GM12875 (cell line): ENCODE data around the gene C5orf63.
"Not testable (repeated sequence)": the region's sequence is repeated elsewhere in the genome, so short reads cannot be mapped to it uniquely, and the experiment has no call there.

Experiments used
- H3K4me3 ChIP-seq: one replicate; pipeline ENCODE4 v1.5.1; 2011; ENCODE audit warnings: low read depth, low read length, control low read depth
- TF ChIP-seq, protein P1 (sequence below): IDR thresholded peaks from 2 replicates; pipeline ENCODE4 v1.5.1; 2011; ENCODE audit warnings: low read depth, mild to moderate bottlenecking, control low read depth, inconsistent platforms, low read length, moderate library complexity, borderline replicate concordance; ENCODE audit not compliant: insufficient read depth

Gene C5orf63

DNA sequence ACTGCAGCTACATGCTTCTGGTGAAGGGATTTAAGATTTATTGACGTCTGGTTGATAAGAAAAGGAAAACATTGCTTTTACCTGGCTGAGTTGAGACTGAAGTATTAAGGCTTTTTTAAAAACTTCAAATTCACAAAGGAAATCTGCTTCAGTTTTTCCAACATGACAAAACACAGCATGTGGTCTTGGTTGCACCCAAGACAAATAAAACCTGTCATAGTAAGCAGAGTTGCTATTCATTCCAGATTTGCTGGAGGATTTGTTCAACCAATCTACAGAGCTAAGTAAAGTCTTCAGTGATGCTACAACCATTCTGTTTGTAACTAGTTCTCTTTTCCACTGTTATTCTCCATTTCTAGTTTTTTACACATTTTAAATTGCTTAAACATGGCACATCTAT lies 11.3 kb downstream of the C5orf63 start:
- TF ChIP-seq, protein P1, sequence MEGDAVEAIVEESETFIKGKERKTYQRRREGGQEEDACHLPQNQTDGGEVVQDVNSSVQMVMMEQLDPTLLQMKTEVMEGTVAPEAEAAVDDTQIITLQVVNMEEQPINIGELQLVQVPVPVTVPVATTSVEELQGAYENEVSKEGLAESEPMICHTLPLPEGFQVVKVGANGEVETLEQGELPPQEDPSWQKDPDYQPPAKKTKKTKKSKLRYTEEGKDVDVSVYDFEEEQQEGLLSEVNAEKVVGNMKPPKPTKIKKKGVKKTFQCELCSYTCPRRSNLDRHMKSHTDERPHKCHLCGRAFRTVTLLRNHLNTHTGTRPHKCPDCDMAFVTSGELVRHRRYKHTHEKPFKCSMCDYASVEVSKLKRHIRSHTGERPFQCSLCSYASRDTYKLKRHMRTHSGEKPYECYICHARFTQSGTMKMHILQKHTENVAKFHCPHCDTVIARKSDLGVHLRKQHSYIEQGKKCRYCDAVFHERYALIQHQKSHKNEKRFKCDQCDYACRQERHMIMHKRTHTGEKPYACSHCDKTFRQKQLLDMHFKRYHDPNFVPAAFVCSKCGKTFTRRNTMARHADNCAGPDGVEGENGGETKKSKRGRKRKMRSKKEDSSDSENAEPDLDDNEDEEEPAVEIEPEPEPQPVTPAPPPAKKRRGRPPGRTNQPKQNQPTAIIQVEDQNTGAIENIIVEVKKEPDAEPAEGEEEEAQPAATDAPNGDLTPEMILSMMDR, result no peak
- H3K4me3 ChIP-seq, result no peak overlapping the region

DNA sequence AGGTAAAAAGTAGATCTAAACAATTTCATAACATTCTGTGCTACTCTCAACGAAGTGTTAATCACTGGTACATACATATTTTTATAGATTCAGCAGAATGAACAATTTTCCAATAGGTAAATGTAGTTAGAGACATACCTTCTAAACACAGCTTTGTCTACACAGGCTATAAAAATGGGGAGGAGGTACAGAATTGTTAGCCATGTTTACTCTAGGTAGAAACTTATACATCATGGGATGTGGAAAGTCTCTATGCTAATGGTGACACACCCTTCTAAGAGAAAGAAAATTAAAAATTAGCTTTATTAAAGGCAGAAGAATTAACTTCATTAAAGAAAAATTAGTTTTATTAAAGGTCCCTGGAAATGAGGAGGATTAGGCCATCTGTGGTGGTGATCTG lies 11.8 kb downstream of the C5orf63 start:
- H3K4me3 ChIP-seq, result no peak overlapping the region

DNA sequence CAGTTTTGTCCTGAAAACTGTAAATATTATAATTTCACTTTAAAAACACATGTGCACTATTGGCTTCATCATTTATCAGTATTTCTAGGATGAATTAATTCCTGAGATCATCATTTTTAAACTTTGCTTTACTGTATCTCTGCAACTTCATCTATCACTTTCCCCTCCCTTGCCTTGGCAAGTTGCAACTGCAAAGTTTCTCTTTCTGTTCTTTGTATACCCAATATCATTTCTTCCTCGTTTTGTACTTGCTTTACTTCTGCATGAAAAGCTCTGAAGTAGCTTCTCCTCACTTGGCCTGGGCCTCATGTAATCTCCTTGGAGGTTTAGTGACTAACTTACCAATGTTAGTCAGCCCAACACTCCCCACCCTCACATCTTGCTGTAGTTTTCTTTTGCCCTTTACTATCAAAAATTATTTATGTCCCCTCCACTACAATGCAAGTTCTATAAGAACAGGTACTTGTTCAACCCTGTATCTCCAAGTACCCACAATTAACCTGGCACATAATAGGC lies 12.8 kb downstream of the C5orf63 start:
- TF ChIP-seq, protein P1, result no peak
- no peak overlapping the region for H3K4me3 ChIP-seq

More for the DNA sequence above, 11.8 kb downstream of the C5orf63 start:
- TF ChIP-seq, protein P1, result no peak

DNA sequence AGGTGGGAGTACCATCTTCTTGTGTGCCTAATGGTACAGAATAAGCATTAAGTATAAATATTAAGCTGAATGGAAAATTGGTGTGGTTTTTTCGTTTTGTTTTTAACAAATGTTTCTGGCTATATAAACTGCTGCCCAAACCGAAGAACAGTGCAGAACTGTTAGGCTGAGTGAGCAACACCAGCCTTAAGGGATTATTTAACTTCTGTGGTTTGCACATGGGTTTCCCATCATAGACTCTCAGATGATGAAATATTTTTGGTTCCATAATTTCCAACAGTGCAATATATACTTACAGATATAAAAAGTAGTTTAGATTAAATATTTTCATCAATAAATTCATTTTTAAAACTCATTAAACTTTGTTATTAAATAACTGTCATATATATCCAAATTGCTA lies 16.4 kb downstream of the C5orf63 start:
- no peak overlapping the region for H3K4me3 ChIP-seq
- TF ChIP-seq, protein P1, result no peak

DNA sequence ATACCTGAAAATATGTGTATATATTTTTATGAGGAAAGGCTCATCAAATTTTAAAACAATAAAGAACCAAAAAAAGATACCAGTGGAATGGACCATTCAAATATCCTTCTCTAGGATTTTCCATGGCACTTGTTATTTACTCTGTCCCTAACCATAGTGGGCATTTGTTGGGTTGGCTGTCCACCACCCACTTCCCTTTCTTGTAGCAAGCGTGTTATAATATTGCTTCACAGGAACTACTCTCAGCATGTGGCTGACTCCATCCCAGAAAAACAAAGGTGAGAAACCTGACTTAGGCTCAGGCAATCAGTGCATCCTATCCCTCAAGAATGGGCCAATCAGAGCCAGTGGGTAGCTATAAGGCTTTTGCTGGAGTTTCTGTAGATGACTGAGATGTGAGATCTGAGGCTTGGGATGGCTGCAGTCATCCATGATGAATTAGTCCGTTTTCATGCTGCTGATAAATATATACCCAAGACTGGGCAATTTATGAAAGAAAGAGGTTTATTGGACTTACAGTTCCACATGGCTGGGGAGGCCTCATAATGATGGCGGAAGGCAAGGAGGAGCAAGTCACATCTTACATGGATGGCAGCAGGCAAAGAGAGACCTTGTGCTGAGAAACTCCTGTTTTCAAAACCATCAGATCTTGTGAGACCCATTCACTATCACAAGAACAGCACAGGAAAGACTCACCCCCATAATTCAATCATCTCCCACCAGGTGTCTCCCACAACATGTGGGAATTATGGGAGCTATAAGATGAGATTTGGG lies 17.2 kb downstream of the C5orf63 start:
- H3K4me3 ChIP-seq, result no peak overlapping the region
- TF ChIP-seq, protein P1, result no peak

DNA sequence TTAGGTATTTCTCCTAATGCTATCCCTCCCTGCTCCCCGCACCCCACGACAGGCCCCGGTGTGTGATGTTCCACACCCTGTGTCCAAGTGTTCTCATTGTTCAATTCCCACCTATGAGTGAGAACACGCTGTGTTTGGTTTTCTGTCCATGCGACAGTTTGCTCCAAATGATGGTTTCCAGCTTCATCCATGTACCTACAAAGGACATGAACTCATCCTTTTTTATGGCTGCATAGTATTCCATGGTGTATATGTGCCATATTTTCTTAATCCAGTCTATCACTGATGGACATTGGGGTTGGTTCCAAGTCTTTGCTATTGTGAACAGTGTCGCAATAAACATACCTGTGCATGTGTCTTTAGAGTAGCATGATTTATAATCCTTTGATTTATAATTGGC lies 19.8 kb downstream of the C5orf63 start:
- not testable (repeated sequence) for H3K4me3 ChIP-seq

DNA sequence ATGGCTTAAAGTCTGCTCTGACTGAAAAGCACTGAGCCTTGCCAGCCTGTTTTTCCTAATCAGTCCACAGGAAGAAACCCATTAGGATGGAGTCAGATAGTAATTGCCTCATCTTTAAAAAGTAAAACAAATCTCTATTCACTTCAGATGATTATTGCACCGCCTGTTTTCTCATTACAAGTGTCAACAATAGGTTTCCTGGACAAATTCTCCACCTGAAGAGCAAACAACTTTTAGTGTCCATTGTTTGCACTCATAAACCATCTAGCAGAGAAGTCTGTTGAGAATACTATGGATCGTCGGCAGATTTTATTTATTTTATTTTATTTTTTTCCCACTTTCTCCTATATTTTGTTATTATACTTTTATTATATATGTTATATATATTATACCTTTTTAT lies 20.3 kb downstream of the C5orf63 start:
- TF ChIP-seq, protein P1, result no peak
- H3K4me3 ChIP-seq, result no peak overlapping the region

DNA sequence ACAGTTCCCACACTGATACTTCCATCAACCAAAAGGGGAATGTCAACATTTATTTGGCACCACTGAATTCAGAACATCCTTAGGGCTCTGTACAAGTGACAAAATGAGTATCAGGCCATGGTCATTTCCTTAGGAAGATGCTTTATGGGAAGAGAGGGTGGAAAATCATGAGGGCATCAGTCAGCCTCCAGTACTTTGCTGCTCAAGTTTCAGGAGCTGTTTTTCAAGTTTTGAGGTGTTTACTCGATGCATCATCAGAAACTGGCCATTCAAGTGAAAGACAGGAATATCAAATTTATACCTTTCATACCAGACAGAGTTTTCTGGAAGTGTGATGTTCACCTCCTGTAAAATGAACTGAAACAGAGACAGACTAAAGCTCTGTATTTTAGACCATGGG lies 21.7 kb downstream of the C5orf63 start:
- TF ChIP-seq, protein P1, result no peak
- H3K4me3 ChIP-seq, result no peak overlapping the region
